ENCODE measurements around the gene CAPN9. TPM values are rescaled to one million over a fixed set of nuclear protein-coding genes. Genes with fewer than 3 reads are reported as not detected.

The CAPN9 gene
- total RNA-seq, 1 donor from 2014 or later, result not detected

GRCh38 chr1:230823426-230823825 lies 76.2 kb downstream of the CAPN9 start:
- DNase-seq (ENCODE audit: extremely low spot score, unreplicated experiment), result peak; percentile 72
- Mint-ChIP-seq H3K4me1 (ENCODE audit: unreplicated experiment) (peaks cover 67% of the 10 kb centered on the region), H3K4me3 (ENCODE audit: unreplicated experiment) (no peak overlapping the region), H3K27ac (ENCODE audit: unreplicated experiment) (peak overlapping the region; percentile 54), H3K36me3 (ENCODE audit: unreplicated experiment) (no peaks in the 10 kb centered on the region), H3K27me3 (ENCODE audit: unreplicated experiment) (no peaks in the 10 kb centered on the region), H3K9me3 (ENCODE audit: unreplicated experiment) (no peaks in the 10 kb centered on the region)
- no peak for TF ChIP-seq CTCF (IDR thresholded peaks at IDR 0.05)

DNA sequence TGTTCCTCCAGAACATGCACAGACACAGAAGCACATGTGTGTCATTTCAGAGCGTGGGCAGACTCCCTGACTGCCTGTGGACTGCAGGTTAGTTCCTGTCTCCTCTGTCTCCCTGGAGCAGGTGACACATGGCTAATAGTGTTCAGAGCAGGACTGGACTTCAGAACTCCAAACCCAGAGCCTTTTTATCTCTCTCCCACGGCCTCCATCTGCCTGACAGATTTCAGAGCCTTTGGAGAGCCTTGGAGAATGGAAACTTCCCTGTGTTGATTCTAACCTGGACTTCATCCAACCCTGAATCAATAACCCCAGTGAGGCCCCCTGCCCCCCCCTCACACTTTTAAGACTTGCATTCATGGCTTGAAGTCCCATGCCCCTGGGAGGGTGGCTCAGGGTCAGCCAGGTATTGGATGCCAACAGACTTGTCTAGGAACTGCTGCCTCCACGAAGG lies 76.8 kb downstream of the CAPN9 start:
- Mint-ChIP-seq H3K4me1 (ENCODE audit: unreplicated experiment) (peaks cover 65% of the 10 kb centered on the region), H3K36me3 (ENCODE audit: unreplicated experiment) (no peaks in the 10 kb centered on the region), H3K27me3 (ENCODE audit: unreplicated experiment) (no peaks in the 10 kb centered on the region), H3K9me3 (ENCODE audit: unreplicated experiment) (no peaks in the 10 kb centered on the region), H3K27ac (ENCODE audit: unreplicated experiment) (peak overlapping the region; percentile 85), H3K4me3 (ENCODE audit: unreplicated experiment) (no peak overlapping the region)
- no peak for TF ChIP-seq CTCF (IDR thresholded peaks at IDR 0.05)
- peak; percentile 32 for DNase-seq (ENCODE audit: extremely low spot score, unreplicated experiment)

DNA sequence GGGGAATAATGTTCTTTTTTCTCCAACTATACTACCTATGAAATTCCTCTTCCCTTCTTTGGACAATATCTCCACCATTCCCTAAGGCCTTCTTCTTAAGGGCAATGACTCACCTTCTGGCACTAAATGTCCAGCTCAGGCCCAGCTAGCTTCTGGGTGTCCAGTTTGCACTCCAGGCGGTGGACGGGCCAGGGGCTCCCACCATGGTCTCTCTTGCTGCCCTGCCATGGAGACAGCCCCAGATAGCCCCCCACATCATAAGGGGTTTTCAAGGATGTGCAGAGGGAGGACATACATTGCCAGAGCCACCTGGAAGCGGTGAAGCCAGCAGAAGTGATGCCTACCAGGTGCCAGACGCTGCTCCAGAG lies 77.3 kb downstream of the CAPN9 start:
- no peaks in the 10 kb centered on the region for H3K9me3 Mint-ChIP-seq (ENCODE audit: unreplicated experiment)
- H3K27me3 Mint-ChIP-seq (ENCODE audit: unreplicated experiment), result no peaks in the 10 kb centered on the region
- H3K27ac Mint-ChIP-seq (ENCODE audit: unreplicated experiment), result peak overlapping the region; percentile 85
- no peak overlapping the region for H3K4me3 Mint-ChIP-seq (ENCODE audit: unreplicated experiment)
- TF ChIP-seq CTCF (IDR thresholded peaks at IDR 0.05), result no peak
- peak; percentile 60 for DNase-seq (ENCODE audit: extremely low spot score, unreplicated experiment)
- peaks cover 69% of the 10 kb centered on the region for H3K4me1 Mint-ChIP-seq (ENCODE audit: unreplicated experiment)
- no peaks in the 10 kb centered on the region for H3K36me3 Mint-ChIP-seq (ENCODE audit: unreplicated experiment)

DNA sequence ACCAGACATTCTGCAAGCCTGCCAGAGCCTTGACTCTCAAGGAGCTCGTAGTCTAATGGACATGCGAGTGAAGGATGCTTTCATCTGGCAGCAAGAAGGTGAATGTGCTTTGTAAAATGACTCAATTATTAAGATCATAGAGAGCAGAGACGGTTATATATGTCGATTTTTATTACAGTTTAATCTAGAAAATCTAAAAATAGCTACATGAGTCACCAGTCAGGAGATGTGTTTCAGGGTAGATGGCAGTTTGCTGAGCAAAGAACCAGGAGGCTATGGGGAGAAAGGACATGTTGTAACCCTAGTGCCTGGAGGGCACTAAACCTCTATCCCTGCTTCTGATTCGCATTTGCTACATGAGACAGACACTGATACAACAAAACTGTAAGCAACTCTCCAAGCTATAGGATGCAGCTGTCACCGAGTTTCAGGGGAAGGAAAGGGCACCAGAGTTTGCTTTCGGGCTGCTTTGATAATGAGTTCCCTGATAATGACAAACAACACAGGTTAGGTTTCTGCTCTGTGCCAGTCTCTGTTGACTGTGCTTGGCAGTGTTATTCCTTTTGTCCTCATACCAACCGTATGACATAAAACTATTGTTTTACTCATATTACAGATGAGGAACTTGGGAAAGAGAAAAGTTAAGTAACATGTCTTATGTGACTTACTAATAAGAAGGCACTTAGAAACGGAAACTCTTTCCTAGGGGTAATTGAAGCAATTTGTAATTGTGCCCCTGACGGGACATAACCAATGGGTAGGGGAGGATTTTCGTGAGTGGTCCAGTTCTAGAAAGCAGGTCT lies 77.9 kb downstream of the CAPN9 start:
- Mint-ChIP-seq H3K9me3 (ENCODE audit: unreplicated experiment) (no peaks in the 10 kb centered on the region), H3K27ac (ENCODE audit: unreplicated experiment) (peak overlapping the region; percentile 85), H3K36me3 (ENCODE audit: unreplicated experiment) (no peaks in the 10 kb centered on the region), H3K27me3 (ENCODE audit: unreplicated experiment) (no peaks in the 10 kb centered on the region), H3K4me1 (ENCODE audit: unreplicated experiment) (peaks cover 69% of the 10 kb centered on the region), H3K4me3 (ENCODE audit: unreplicated experiment) (no peak overlapping the region)
- DNase-seq (ENCODE audit: extremely low spot score, unreplicated experiment), result peak; percentile 60
- TF ChIP-seq CTCF (IDR thresholded peaks at IDR 0.05), result no peak

DNA sequence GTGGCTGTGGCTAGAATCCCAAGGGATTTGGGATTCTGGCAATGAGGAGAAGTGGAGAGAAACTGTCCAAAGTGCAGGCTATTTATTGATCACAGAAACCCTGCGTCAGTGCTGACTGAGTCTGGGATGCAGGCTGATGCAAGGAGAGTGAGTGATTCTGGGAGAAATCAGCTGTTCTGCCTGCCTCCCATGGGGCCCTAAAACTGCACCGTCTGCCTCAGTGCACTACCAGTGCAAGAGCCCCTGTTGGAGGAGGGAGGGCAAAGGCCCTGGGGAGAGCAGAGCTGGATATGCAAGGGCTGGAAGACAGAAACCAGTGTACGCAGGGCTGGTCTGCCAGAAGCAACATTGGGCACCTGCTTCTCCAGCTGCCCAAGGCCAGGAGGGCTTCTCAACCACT lies 78.6 kb downstream of the CAPN9 start:
- peaks cover 71% of the 10 kb centered on the region for H3K4me1 Mint-ChIP-seq (ENCODE audit: unreplicated experiment)
- H3K4me3 Mint-ChIP-seq (ENCODE audit: unreplicated experiment), result no peak overlapping the region
- H3K36me3 Mint-ChIP-seq (ENCODE audit: unreplicated experiment), result no peaks in the 10 kb centered on the region
- peak overlapping the region; percentile 85 for H3K27ac Mint-ChIP-seq (ENCODE audit: unreplicated experiment)
- H3K27me3 Mint-ChIP-seq (ENCODE audit: unreplicated experiment), result no peaks in the 10 kb centered on the region
- TF ChIP-seq CTCF (IDR thresholded peaks at IDR 0.05), result no peak
- H3K9me3 Mint-ChIP-seq (ENCODE audit: unreplicated experiment), result no peaks in the 10 kb centered on the region
- DNase-seq (ENCODE audit: extremely low spot score, unreplicated experiment), result peak; percentile 76

Measured in osteocyte (in vitro differentiated cells).